Brain microvascular endothelial cell (primary cell): Measurements from ENCODE around the gene RAB13.

ENCODE experiments used
- DNase-seq: peaks from one replicate; pipeline ENCODE4 v3.0.0-alpha.2; 2020
- H3K27ac ChIP-seq: fragments of 250-450 bp; sonication (Bioruptor Pico); 2 replicates; pipeline ENCODE4 v1.5.1; 2020; ENCODE audit warnings: mild to moderate bottlenecking, moderate library complexity
- H3K27me3 ChIP-seq: fragments of 250-450 bp; sonication (Bioruptor Pico); replicated peaks from 2 replicates; pipeline ENCODE4 v1.5.1; 2020; ENCODE audit warnings: mild to moderate bottlenecking
- H3K36me3 ChIP-seq: fragments of 250-450 bp; sonication (Bioruptor Pico); replicated peaks from 2 replicates; pipeline ENCODE4 v1.5.1; 2020; ENCODE audit warnings: mild to moderate bottlenecking
- H3K4me3 ChIP-seq: 2 replicates; pipeline ENCODE4 v1.5.1; 2011; ENCODE audit warnings: low read depth, mild to moderate bottlenecking, control low read depth, low read length, moderate library complexity
- CTCF ChIP-seq: IDR thresholded peaks from 2 replicates; pipeline ENCODE4 v1.5.1; 2011; ENCODE audit warnings: low read depth, mild to moderate bottlenecking, moderate library complexity, low read length, control low read depth, inconsistent platforms; ENCODE audit errors: missing control alignments
- in situ Hi-C: cut with HindIII; loops from 2 replicates; pipeline ENCODE4 v1.10.0; 2017; ENCODE audit warnings: low sequenced_read_pairs, low pct_ligation_motif_present

The RAB13 gene

GRCh38 chr1:153960206-153960605 is 25.9 kb downstream of the RAB13 start:
- in situ Hi-C loops = no loop called here
- Histone ChIP-seq H3K27me3 (no peaks in the 10 kb centered on the region), H3K4me3 (no peak overlapping the region), H3K27ac (no peak overlapping the region), H3K36me3 (peaks cover 2% of the 10 kb centered on the region)
- DNase-seq = no peak
- no peak for TF ChIP-seq CTCF

DNA sequence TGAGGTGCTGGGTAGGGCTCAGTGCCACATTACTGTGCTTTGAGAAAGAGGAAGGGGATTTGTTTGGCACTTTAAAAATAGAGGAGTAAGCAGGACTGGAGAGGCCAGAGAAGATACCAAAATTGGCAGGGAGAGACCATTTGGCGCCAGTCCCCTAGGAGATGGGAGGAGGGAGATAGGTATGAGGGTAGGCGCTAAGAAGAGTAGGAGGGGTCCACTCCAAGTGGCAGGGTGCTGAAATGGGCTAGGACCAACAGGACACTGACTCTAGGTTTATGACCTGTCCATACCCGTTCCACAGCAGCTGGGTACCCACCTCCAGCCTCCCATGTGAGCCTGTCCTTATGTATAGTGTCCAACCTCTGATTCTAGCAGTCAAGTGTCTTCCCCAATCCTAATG is 26.7 kb downstream of the RAB13 start:
- DNase-seq = no peak
- in situ Hi-C loops = no loop called here
- Histone ChIP-seq H3K4me3 (no peak overlapping the region), H3K27me3 (no peaks in the 10 kb centered on the region), H3K27ac (no peak overlapping the region), H3K36me3 (peaks cover 2% of the 10 kb centered on the region)
- TF ChIP-seq CTCF = no peak

DNA sequence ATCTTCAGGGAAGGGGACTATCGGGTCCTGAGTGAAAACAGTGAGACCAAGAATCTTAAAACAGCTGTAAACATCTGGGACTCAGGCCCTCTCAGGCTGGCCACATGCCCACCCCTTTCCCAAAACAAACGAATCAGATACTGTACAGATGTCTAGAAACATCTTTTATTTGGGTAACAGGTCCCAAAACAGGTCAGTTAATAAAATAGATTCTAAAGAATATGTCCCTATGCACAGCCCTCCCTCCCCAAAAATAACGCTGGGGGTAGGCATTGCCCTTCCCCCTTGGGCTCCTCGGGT is 27.2 kb downstream of the RAB13 start:
- no peak for DNase-seq
- TF ChIP-seq CTCF = no peak
- Histone ChIP-seq H3K36me3 (peaks cover 6% of the 10 kb centered on the region), H3K27ac (no peak overlapping the region), H3K4me3 (peak overlapping the region; percentile 20), H3K27me3 (no peaks in the 10 kb centered on the region)
- in situ Hi-C loops = no loop called here

DNA sequence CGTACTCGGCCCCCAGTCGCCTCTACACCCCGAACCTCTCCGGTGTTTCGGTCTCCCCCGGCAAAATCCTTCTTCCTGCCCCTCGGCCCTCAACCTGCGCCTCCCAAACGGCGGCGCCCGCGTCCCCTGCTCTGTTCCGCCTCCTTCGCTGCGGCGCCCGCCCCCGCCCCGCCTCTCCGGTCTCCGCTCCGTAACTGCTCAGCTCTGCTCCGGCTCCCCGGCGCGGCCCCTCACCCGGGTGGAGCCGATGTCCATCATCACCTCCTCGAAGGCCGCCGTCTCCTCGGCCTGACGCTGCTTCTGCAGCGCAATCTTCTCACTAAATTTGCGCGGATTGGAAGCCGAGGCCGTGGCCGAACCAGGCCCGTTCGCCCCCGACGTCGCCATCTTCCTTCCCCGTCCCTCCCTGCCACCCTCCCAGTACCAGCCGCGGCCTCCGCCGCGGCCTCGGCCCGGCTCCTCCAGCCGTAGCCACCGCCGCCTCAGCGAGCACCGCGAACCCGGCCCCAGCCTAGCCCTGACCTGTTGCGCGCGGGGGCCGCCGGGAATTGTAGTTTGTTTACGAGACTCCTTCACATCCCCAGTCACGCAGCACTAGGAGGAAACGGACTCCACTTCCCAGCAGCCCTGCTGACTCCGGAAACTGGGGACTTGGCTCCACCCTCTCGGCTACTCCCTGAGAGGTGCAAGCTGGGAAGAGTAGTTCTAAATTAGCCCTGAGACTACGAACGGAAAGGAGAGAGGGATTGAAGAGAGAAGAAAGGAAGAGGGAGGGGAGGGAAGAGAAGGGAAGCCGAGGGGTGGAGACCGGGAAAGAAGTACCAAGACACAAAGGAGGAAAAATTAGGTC is 27.8 kb downstream of the RAB13 start, which contains the start of gene CRTC2:
Gene CRTC2, minus strand, starts transcription at position 502 of the 850 bp plus-strand sequence. Its CDS starts 115 bp downstream, at position 387.
- peak within 1 kb of the TSS; percentile 72 for H3K27ac ChIP-seq
- H3K4me3 ChIP-seq = peak within 1 kb of the TSS; percentile 91
- in situ Hi-C loops = no loop called here
- TF ChIP-seq CTCF = peak; percentile 8
- DNase-seq = peak; percentile 98
- H3K36me3 ChIP-seq = peaks cover 9% of the 10 kb centered on the region
- no peaks in the 10 kb centered on the region for H3K27me3 ChIP-seq

- TF ChIP-seq CTCF = no peak
- H3K27me3 ChIP-seq = no peaks in the 10 kb centered on the region
- H3K27ac ChIP-seq = peak overlapping the region; percentile 72
- no peak for DNase-seq
- in situ Hi-C loops = no loop called here
- H3K36me3 ChIP-seq = peaks cover 12% of the 10 kb centered on the region
- H3K4me3 ChIP-seq = peak overlapping the region; percentile 91
These were observed 28.4 kb downstream of the RAB13 start for GRCh38 chr1:153957744-153958110.
